HG02981 (cell line): ENCODE results near the gene PLEKHN1.

Experiments
- ATAC-seq: cut with Tn5 transposase; IDR thresholded peaks from one replicate; pipeline ENCODE4 v1.9.1; 2021; ENCODE audit warnings: mild to moderate bottlenecking, moderate library complexity; ENCODE audit not compliant: unreplicated experiment

The PLEKHN1 gene

GRCh38 chr1:966135-966703 lies at the start of gene PLEKHN1:
Gene PLEKHN1, plus strand, starts transcription at chr1:966482. Its CDS starts 50 bp downstream, at chr1:966532.
- ATAC-seq: no peak

- no peak for ATAC-seq
Observed at GRCh38 chr1:917076-917459, 49.2 kb upstream of the PLEKHN1 start.

GRCh38 chr1:917466-918091 lies 48.7 kb upstream of the PLEKHN1 start:
- ATAC-seq: no peak

DNA sequence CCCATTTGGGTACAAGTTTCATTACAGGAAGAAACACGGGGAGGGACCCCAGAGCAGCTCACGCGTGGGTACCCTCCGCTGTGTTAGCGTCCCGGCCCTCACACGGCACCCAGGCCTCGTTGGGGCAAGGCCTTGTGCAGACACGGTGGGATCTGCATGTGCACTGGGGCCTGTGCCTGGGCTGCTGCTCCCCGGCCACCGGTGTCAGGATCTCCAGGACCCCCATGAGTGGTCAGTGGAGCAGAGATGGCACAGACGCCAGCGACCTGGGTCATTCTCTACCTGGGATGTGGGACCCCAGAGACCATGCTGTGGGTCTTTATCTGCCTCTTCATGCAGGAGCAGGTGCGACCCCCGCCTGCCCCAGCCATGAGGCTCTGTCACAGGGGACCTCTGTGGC lies 47.9 kb upstream of the PLEKHN1 start:
- no peak for ATAC-seq

DNA sequence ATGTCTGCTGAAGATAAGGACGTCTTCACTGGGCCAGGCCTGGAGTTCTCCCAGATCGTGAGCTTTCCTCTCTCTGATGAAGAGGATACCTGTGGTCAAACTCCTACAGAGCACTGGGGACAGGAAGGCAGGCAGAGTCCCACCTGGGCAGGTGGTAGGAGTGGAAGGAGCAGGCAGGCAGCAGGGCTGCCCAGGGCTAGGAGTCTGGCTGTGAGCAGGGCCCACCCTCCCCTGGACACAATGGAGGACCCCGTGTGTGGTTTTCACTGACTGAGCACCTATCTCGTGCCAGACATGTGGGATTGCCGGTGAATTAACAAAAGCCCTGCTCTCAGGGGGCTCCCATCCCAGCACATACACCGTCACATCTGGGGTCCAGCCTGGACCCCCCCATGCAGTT lies 47.4 kb upstream of the PLEKHN1 start:
- no peak for ATAC-seq

DNA sequence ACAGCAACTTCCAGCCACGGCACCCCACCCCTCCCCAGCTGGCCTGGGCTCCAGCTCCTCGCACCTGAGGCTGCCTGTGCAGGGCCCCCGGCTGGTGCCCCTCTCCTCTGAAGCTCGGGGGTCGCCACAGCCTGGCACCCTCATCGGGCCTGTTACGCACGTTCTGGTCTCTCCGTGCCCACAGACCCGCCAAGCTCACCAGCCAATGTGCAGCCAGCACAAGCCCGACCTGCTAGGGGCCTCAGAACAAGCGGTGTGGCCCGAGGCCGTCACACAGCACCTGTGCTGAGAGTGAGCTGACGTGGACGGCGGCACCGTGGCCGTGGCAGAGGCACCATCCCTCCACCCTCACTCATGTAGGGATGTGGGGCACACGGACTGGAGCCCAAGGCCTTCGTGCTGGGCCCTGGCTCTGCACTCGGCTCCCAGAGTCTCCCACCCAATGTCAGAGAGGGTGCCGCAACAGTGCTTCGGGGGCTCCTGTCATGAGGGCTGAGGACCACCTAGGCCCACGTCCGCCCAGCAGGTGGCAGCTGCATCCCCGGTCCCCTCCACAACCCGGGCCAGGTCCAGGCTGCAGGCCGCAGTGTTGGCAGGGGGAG lies 46.9 kb upstream of the PLEKHN1 start:
- no peak for ATAC-seq

- ATAC-seq: no peak
Observed at GRCh38 chr1:920010-920409, 46.3 kb upstream of the PLEKHN1 start.

DNA sequence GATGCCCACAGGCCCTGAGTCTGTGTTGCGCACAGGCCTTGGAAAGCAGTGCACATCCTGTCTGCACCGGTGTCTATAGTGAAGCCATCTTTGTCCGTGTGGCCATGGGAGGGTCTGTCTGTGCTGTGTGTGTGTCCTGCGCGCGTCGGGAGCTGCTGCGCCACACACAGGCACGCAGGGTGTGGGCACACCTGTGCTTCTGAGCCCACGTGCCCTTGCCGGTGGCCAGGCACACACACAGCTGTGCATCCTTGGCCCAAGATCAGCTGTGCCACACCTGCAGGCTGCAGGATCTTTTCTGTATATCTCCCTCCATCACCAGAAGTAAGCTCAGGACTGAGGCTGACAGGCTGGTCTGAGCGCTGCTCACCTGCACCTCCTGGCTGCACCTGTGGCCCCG lies 45.8 kb upstream of the PLEKHN1 start:
- ATAC-seq: no peak

DNA sequence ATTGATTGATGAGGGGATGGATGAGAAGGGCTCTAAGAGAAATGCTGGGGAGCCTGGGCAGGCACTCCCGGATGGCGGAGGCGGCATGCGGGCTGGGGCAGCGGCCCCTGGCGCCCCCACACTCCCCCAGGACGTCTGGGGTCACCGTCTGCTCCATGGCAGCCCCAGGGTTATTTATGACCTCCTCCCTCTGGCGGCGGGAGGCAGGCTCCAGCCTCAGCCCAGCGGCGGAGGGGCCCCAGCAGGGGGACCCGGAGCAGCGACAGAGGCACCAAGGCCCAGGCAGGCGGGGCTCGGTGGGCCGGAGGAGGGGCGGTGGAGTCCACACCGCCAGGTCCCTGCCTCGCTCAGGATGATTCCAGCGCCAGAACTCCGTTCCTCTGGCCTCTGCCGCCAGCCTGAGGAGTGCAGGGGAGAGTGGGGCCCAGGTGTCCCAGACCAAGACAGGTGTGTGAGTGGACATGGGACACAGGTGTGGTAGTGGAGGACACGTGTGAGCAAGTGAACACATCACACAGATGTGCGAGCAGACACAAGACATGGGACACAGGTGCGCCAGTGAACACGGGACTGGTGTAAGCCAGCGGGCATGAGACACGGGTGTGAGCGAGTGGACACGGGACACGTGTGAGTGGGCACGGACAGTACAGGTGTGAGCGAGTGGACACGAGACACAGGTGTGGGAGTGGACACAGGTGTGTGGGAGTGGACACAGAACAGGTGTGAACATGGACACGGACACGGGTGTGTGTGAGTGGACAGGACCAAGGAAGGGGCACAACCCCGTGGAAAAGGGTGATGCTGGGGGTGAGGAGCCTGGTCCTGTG lies 45.1 kb upstream of the PLEKHN1 start:
- ATAC-seq: no peak

GRCh38 chr1:923131-923990 lies 42.9 kb upstream of the PLEKHN1 start, which contains the start of gene SAMD11:
Gene SAMD11, plus strand, starts transcription at chr1:923923. Its CDS starts 509 bp downstream, at chr1:924432.
- ATAC-seq: no peak

DNA sequence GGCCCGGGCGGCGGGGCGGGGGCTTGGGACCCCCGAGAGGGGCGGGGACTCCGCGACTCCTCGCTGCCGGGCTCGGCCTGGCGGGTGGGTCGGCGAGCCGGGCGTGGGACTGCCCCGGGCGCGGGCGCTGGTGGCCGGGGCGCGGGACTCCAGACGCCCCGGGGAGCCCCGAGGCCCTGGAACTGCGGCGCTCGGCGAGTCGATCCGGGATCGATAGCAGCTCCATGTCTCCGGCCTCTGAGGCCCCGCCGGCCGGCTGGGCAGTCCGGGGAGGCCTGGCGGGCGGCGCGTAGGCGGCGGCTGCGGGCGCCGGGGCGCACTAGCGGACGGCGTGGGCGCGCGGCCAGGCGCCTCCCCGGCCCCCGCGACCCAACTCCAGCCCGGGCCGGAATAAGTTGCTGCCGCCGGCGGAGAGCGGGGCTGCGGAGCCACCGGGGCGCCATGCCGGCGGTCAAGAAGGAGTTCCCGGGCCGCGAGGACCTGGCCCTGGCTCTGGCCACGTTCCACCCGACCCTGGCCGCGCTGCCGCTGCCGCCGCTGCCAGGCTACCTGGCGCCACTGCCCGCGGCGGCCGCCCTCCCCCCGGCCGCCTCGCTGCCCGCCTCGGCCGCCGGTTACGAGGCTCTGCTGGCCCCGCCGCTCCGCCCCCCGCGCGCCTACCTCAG lies 42.2 kb upstream of the PLEKHN1 start:
- no peak for ATAC-seq

GRCh38 chr1:924656-925560 lies 41.4 kb upstream of the PLEKHN1 start:
- ATAC-seq: no peak

GRCh38 chr1:925561-926421 lies 40.5 kb upstream of the PLEKHN1 start:
- no peak for ATAC-seq

DNA sequence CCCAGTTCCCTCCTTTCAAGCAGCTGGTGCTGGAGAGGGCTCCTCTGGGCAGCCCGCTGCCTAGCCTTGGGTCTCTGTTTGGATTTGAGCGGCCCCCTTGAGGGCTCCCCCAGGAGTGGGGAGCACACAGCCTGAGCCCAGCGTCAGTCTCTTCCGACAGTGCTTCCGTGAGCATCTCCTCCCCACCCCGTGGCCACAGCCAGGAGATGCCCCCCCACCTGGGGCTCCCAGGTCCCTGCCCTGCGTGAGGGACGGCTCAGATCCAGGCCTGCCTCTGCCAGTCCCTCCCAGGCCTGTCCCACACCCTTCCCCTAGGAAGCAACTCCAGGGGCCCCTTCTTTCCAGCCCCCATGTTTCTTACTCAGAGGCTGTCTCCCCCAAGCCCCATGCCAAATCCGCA lies 39.0 kb upstream of the PLEKHN1 start:
- no peak for ATAC-seq

- no peak for ATAC-seq
Observed at GRCh38 chr1:927748-928147, 38.5 kb upstream of the PLEKHN1 start.

DNA sequence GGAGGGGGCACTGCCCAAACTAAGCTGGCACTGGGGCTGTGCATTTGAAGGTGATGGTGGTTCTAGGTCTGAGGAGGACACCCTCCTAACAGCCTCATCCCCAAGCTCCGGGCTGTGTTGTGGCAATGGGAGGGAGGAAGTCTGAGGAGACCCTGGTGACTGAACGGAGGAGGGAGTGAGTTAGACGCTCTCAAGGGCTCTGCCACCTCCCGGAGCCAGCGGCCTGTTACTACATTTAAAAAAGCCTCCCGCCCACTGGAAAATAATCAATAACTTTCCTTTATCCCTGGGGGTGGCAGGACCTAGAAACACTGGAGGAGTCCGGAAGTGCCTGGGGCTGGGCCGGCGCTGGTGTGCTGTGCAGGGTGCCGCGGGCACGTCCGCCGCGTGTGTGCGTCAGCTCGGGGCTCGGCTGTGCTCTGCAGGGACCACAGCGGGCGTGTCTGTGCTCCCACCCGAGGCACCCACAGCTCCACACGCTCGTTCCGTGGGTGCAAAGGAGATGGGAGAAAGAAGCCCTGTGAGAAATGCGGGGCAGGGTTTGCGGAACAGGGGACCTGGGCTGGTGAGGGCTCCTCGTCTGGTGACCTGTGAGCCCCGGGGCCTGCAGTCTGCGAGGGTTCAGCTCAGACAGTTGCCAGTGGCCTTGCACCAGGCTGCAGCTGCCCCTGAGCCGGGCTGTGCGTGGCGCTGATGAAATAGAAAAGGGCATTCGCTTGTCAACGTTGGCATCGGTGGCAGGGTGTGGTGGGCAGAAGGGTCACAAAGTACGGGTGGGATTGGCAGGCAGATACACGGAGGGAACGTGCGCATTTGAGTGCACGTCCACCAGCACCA lies 37.2 kb upstream of the PLEKHN1 start:
- no peak for ATAC-seq
